Brain microvascular endothelial cell (primary cell): ENCODE results near the gene SFRP4.
"Not testable (repeated sequence)": the region's sequence is repeated elsewhere in the genome, so short reads cannot be mapped to it uniquely, and the experiment has no call there.

ENCODE experiments used
- DNase-seq: peaks from one replicate; pipeline ENCODE4 v3.0.0-alpha.2; 2020
- H3K27ac ChIP-seq: fragments of 250-450 bp; sonication (Bioruptor Pico); 2 replicates; pipeline ENCODE4 v1.5.1; 2020; ENCODE audit warnings: mild to moderate bottlenecking, moderate library complexity
- H3K27me3 ChIP-seq: fragments of 250-450 bp; sonication (Bioruptor Pico); replicated peaks from 2 replicates; pipeline ENCODE4 v1.5.1; 2020; ENCODE audit warnings: mild to moderate bottlenecking
- H3K36me3 ChIP-seq: fragments of 250-450 bp; sonication (Bioruptor Pico); replicated peaks from 2 replicates; pipeline ENCODE4 v1.5.1; 2020; ENCODE audit warnings: mild to moderate bottlenecking
- H3K4me3 ChIP-seq: 2 replicates; pipeline ENCODE4 v1.5.1; 2011; ENCODE audit warnings: low read depth, mild to moderate bottlenecking, control low read depth, low read length, moderate library complexity
- in situ Hi-C: cut with HindIII; loops from 2 replicates; pipeline ENCODE4 v1.10.0; 2017; ENCODE audit warnings: low sequenced_read_pairs, low pct_ligation_motif_present
- TF ChIP-seq, protein P1 (sequence below): IDR thresholded peaks from 2 replicates; pipeline ENCODE4 v1.5.1; 2011; ENCODE audit warnings: low read depth, mild to moderate bottlenecking, moderate library complexity, low read length, control low read depth, inconsistent platforms; ENCODE audit errors: missing control alignments

The SFRP4 gene

DNA sequence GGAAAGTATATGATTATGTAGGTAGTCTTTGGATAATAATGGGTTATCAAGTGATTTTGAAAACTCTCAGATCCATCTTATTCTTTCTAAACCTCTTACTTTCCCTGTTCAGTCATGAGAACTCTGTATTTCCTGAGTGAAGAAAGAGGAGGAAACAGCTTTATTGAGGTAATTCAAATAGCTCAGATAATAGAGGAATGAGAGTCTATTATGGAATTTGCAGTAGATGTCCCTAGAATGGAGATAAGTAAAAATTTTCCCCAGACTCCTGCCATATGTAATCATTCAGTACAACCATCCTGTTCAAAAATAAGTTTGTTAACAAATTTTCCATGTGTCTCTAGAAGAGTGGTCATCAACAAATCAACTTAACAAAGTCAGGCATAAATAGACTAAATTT is 40.2 kb upstream of the SFRP4 start:
- Histone ChIP-seq H3K4me3 (no peak overlapping the region), H3K36me3 (no peaks in the 10 kb centered on the region), H3K27ac (no peak overlapping the region), H3K27me3 (no peaks in the 10 kb centered on the region)
- no peak for DNase-seq
- in situ Hi-C loops = no loop called here
- TF ChIP-seq, protein P1, sequence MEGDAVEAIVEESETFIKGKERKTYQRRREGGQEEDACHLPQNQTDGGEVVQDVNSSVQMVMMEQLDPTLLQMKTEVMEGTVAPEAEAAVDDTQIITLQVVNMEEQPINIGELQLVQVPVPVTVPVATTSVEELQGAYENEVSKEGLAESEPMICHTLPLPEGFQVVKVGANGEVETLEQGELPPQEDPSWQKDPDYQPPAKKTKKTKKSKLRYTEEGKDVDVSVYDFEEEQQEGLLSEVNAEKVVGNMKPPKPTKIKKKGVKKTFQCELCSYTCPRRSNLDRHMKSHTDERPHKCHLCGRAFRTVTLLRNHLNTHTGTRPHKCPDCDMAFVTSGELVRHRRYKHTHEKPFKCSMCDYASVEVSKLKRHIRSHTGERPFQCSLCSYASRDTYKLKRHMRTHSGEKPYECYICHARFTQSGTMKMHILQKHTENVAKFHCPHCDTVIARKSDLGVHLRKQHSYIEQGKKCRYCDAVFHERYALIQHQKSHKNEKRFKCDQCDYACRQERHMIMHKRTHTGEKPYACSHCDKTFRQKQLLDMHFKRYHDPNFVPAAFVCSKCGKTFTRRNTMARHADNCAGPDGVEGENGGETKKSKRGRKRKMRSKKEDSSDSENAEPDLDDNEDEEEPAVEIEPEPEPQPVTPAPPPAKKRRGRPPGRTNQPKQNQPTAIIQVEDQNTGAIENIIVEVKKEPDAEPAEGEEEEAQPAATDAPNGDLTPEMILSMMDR = no peak

DNA sequence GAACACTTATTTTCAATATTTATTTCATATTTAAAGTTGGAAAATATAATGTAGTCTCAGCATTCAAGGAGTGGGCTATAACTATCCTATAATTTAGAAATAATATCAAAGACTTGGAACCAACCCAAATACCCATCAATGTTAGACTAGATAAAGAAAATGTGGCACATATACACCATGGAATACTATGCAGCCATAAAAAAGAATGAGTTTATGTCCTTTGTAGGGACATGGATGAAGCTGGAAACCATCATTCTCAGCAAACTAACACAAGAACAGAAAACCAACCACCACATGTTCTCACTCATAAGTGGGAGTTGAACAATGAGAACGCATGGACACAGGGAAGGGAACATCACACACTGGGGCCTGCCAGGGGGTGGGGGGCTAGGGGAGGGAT is 37.6 kb upstream of the SFRP4 start:
- H3K4me3 ChIP-seq, DNase-seq, H3K27me3 ChIP-seq, H3K27ac ChIP-seq, H3K36me3 ChIP-seq, in situ Hi-C loops: not testable (repeated sequence)

DNA sequence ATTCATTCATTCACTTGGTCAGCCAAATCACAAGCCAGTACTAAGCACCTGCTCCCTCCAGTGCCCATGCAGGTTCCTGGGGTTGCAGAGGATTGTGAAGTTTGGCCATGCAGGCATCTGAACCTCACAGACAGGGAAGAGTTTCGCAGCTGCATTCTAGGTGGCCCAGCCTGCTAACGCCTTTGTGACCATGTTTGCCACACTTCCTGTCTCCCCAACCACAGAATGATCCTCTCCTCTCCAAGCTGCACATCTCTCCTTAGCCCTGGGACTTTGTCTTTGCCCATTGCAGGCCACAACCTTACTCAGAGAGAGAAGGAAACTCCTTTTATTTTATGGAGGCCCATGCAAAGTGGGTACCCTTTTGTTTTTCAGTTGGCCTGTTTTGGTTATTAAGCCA is 35.6 kb upstream of the SFRP4 start:
- no peak for DNase-seq
- TF ChIP-seq, protein P1 = no peak
- in situ Hi-C loops = no loop called here
- H3K27ac ChIP-seq = no peak overlapping the region
- H3K4me3 ChIP-seq = no peak overlapping the region
- no peaks in the 10 kb centered on the region for H3K27me3 ChIP-seq
- H3K36me3 ChIP-seq = no peaks in the 10 kb centered on the region

DNA sequence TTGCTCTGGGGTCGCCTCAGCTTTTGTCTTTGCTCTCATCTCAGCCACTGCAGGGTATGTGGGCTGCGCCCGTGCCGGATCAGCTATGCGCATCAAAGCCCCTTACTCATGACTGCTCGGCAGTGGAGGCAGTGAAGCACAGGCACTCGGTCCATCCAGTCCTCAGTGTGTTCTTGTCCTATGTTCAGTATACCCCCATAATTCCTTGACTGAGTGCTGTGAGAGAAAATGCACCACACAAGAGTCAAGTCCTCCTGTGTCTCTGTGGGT is 31.3 kb upstream of the SFRP4 start:
- no peak overlapping the region for H3K27ac ChIP-seq
- no peaks in the 10 kb centered on the region for H3K36me3 ChIP-seq
- TF ChIP-seq, protein P1 = no peak
- H3K4me3 ChIP-seq = no peak overlapping the region
- in situ Hi-C loops = no loop called here
- no peak for DNase-seq
- H3K27me3 ChIP-seq = no peaks in the 10 kb centered on the region

DNA sequence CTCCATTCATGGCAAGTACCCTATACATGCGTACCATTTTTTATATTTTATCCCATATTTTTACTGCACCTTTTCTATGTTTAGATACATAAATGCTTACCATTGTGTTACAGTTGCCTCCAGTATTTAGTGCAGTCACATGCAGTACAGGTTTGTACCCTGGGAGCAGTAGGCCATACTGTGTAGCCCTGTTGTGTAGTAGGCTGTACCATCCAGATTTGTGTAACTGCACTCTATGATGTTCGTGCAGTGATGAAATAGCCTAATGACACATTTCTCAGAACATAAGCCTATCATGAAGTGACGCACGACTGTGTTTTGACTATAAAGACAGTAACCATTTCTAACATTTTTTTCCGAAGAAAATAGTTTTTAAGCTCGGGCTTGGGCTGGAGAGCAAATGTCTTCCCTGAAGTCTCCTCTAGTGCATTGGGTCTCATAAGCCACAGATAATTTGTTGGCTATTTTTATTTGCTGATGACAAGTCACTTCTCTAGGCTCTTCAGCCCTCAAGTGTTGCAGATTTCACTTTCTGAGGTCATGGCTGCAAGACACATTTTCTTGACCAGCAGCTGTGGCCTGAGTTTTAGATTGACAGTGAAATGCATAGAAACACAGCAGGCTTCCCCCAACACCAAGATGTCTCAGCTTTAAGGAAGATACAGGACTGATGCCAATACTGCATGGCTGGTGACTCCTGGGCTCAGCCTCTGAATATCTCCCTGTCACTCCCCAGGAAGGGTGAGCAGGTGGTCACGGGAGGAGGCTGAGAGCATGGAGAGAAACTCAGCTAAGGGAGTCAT is 30.7 kb upstream of the SFRP4 start:
- no peak overlapping the region for H3K27ac ChIP-seq
- no peak overlapping the region for H3K4me3 ChIP-seq
- in situ Hi-C loops = no loop called here
- TF ChIP-seq, protein P1 = no peak
- no peaks in the 10 kb centered on the region for H3K36me3 ChIP-seq
- no peak for DNase-seq
- no peaks in the 10 kb centered on the region for H3K27me3 ChIP-seq

DNA sequence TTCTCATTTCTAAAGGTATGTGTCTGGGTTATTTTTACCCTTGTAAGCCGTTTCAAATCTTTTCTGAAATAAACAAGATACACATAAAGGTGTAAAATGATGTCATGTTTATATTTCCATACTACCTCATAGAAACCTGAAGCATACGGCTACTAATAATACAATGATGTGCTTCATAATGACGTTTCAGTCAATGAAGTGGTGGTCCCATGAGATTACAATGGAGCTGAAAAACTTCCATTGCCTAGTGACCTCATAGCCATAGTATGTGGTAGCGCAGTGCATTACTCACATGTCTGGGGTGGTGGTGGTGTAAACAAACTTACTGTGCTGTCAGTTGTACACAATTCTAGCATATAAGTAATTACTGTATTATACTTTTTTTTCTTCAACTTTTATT is 28.7 kb upstream of the SFRP4 start:
- in situ Hi-C loops = no loop called here
- no peak overlapping the region for H3K27ac ChIP-seq
- DNase-seq = peak; percentile 89
- TF ChIP-seq, protein P1 = no peak
- no peaks in the 10 kb centered on the region for H3K36me3 ChIP-seq
- H3K4me3 ChIP-seq = no peak overlapping the region
- H3K27me3 ChIP-seq = no peaks in the 10 kb centered on the region
